ENCODE data around the gene L3MBTL2. TPM values are rescaled to one million over a fixed set of nuclear protein-coding genes. Genes with fewer than 3 reads are reported as not detected.

The L3MBTL2 gene
- total RNA-seq, 1 donor from 2014 or later: 30.3 TPM

- TF ChIP-seq CTCF (IDR thresholded peaks at IDR 0.05; ENCODE audit: unreplicated experiment): no peak
- H3K36me3 Mint-ChIP-seq (ENCODE audit: insufficient read depth): peaks cover 9% of the 10 kb centered on the region
- H3K4me1 Mint-ChIP-seq (ENCODE audit: low read depth): no peaks in the 10 kb centered on the region
- no peak overlapping the region for H3K27ac Mint-ChIP-seq
- H3K9me3 Mint-ChIP-seq (ENCODE audit: low read depth): no peaks in the 10 kb centered on the region
- H3K27me3 Mint-ChIP-seq: no peaks in the 10 kb centered on the region
- DNase-seq (ENCODE audit: low spot score, unreplicated experiment): no peak
- H3K4me3 Mint-ChIP-seq (ENCODE audit: low read depth): no peak overlapping the region
Measured at GRCh38 chr22:41262250-41262765, 57.2 kb downstream of the L3MBTL2 start.

GRCh38 chr22:41263704-41264103 lies 58.6 kb downstream of the L3MBTL2 start:
- TF ChIP-seq CTCF (IDR thresholded peaks at IDR 0.05; ENCODE audit: unreplicated experiment): no peak

GRCh38 chr22:41264408-41264941 lies 59.4 kb downstream of the L3MBTL2 start:
- Mint-ChIP-seq H3K27me3 (no peaks in the 10 kb centered on the region), H3K9me3 (ENCODE audit: low read depth) (no peaks in the 10 kb centered on the region), H3K36me3 (ENCODE audit: insufficient read depth) (peaks cover 10% of the 10 kb centered on the region), H3K27ac (peak overlapping the region; percentile 58), H3K4me3 (ENCODE audit: low read depth) (no peak overlapping the region), H3K4me1 (ENCODE audit: low read depth) (no peaks in the 10 kb centered on the region)
- DNase-seq (ENCODE audit: low spot score, unreplicated experiment): no peak
- TF ChIP-seq CTCF (IDR thresholded peaks at IDR 0.05; ENCODE audit: unreplicated experiment): no peak

More at GRCh38 chr22:41263704-41264103, 58.6 kb downstream of the L3MBTL2 start:
- Mint-ChIP-seq H3K36me3 (ENCODE audit: insufficient read depth) (peaks cover 10% of the 10 kb centered on the region), H3K4me1 (ENCODE audit: low read depth) (no peaks in the 10 kb centered on the region), H3K27ac (no peak overlapping the region), H3K9me3 (ENCODE audit: low read depth) (no peaks in the 10 kb centered on the region), H3K4me3 (ENCODE audit: low read depth) (no peak overlapping the region), H3K27me3 (no peaks in the 10 kb centered on the region)
- no peak for DNase-seq (ENCODE audit: low spot score, unreplicated experiment)

- Mint-ChIP-seq H3K4me3 (ENCODE audit: low read depth) (no peak overlapping the region), H3K27me3 (no peaks in the 10 kb centered on the region), H3K27ac (no peak overlapping the region), H3K4me1 (ENCODE audit: low read depth) (no peaks in the 10 kb centered on the region), H3K9me3 (ENCODE audit: low read depth) (no peaks in the 10 kb centered on the region), H3K36me3 (ENCODE audit: insufficient read depth) (peaks cover 15% of the 10 kb centered on the region)
- no peak for TF ChIP-seq CTCF (IDR thresholded peaks at IDR 0.05; ENCODE audit: unreplicated experiment)
- no peak for DNase-seq (ENCODE audit: low spot score, unreplicated experiment)
Measured at GRCh38 chr22:41267958-41268357, 62.8 kb downstream of the L3MBTL2 start.

GRCh38 chr22:41271787-41272186 lies 66.7 kb downstream of the L3MBTL2 start:
- H3K9me3 Mint-ChIP-seq (ENCODE audit: low read depth): no peaks in the 10 kb centered on the region
- no peak for TF ChIP-seq CTCF (IDR thresholded peaks at IDR 0.05; ENCODE audit: unreplicated experiment)
- H3K4me3 Mint-ChIP-seq (ENCODE audit: low read depth): no peak overlapping the region
- no peaks in the 10 kb centered on the region for H3K27me3 Mint-ChIP-seq
- no peak overlapping the region for H3K27ac Mint-ChIP-seq
- H3K4me1 Mint-ChIP-seq (ENCODE audit: low read depth): no peaks in the 10 kb centered on the region
- DNase-seq (ENCODE audit: low spot score, unreplicated experiment): no peak
- H3K36me3 Mint-ChIP-seq (ENCODE audit: insufficient read depth): peaks cover 16% of the 10 kb centered on the region

Measured in progenitor cell of endocrine pancreas (in vitro differentiated cells).